ENCODE results near the gene ZNF710.

DNA sequence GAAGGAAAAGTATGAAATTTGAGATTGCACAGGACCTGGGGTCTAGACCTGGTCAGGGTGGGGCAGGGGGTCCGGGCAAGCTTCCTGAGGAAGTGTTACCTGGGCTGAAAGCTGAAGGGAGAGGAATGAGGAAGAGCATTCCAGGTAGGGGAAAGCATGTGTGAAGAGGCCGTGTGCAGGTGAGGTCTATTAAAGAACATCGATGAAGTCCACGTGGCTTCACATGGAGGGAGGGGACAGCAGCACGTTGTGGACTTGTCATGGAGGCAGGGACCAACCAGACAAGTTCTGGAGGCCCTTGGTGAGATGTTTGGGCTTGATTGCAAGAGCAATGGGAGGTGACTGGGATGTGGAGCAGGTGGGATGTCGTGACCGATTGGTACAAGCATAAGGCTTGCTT lies 54.1 kb downstream of the ZNF710 start:
- TF ChIP-seq, protein P1, sequence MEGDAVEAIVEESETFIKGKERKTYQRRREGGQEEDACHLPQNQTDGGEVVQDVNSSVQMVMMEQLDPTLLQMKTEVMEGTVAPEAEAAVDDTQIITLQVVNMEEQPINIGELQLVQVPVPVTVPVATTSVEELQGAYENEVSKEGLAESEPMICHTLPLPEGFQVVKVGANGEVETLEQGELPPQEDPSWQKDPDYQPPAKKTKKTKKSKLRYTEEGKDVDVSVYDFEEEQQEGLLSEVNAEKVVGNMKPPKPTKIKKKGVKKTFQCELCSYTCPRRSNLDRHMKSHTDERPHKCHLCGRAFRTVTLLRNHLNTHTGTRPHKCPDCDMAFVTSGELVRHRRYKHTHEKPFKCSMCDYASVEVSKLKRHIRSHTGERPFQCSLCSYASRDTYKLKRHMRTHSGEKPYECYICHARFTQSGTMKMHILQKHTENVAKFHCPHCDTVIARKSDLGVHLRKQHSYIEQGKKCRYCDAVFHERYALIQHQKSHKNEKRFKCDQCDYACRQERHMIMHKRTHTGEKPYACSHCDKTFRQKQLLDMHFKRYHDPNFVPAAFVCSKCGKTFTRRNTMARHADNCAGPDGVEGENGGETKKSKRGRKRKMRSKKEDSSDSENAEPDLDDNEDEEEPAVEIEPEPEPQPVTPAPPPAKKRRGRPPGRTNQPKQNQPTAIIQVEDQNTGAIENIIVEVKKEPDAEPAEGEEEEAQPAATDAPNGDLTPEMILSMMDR (IDR thresholded peaks at IDR 0.05; ENCODE audit: poor library complexity, severe bottlenecking) = no peak
- TF ChIP-seq TAF1 (IDR thresholded peaks at IDR 0.05; ENCODE audit: low read depth) = no peak

All from neural cell (in vitro differentiated cells).